ENCODE results near the gene MYO5B.

DNA sequence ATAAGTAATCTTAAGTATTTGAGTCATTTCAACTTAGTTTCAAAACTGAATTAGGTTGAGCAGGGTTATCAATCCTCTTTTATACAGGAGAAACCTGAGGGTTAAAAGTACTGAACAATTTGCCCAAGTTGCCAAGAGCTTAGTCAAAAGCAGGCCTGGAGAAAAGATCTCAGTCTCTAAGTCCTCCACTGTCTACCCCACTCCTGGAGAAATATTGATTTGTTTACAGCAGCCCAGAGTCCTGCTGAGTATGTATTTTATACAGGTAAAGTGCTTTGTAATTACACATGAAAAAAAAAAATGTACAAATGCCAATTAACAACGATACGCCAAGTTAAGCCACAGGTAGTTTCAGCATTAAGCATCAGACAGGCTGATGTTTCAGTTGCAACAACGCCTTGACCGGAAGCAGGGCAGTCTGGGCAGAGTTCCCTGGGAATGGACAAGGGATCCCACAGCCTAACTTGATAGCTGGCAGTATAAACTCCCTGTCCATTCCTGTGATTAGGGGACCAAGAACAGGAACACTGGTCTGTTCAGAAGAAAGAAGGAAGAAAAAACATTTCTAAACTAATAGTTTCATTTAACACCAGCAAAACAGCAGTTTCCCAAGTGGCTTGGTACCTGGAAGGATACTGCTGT, 132.9 kb downstream of the MYO5B start:
- TF ChIP-seq ZBTB7A (IDR thresholded peaks at IDR 0.05; ENCODE audit: borderline replicate concordance, control insufficient read depth, low read depth, low read length), result no peak
- no peak for TF ChIP-seq CC2D1A (IDR thresholded peaks at IDR 0.05)
- TF ChIP-seq SREBF2 (CRISPR knock-in tag; IDR thresholded peaks at IDR 0.05), result no peak
- TF ChIP-seq NR3C1 (CRISPR knock-in tag; IDR thresholded peaks at IDR 0.05), result no peak
- no peak for TF ChIP-seq HDAC2 (IDR thresholded peaks at IDR 0.05)
- TF ChIP-seq, protein P1, sequence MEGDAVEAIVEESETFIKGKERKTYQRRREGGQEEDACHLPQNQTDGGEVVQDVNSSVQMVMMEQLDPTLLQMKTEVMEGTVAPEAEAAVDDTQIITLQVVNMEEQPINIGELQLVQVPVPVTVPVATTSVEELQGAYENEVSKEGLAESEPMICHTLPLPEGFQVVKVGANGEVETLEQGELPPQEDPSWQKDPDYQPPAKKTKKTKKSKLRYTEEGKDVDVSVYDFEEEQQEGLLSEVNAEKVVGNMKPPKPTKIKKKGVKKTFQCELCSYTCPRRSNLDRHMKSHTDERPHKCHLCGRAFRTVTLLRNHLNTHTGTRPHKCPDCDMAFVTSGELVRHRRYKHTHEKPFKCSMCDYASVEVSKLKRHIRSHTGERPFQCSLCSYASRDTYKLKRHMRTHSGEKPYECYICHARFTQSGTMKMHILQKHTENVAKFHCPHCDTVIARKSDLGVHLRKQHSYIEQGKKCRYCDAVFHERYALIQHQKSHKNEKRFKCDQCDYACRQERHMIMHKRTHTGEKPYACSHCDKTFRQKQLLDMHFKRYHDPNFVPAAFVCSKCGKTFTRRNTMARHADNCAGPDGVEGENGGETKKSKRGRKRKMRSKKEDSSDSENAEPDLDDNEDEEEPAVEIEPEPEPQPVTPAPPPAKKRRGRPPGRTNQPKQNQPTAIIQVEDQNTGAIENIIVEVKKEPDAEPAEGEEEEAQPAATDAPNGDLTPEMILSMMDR (IDR thresholded peaks at IDR 0.05 in 2 of 3, conservative IDR thresholded peaks at IDR 0.05 in 1 of 3; ENCODE audit: insufficient read depth in 2 of 3, low read depth in 1 of 3, low read length in 3 of 3), result no peak
- no peak for TF ChIP-seq SMARCA4 (IDR thresholded peaks at IDR 0.05)
